Measurements from ENCODE around the gene GSTA4. TPM values are rescaled to one million over a fixed set of nuclear protein-coding genes. Genes with fewer than 3 reads are reported as not detected.

Gene GSTA4
- total RNA-seq, 1 donor = 25.9 TPM

GRCh38 chr6:53038596-53038995 lies 43.5 kb upstream of the GSTA4 start:
- no peak for DNase-seq (ENCODE audit: low read depth)
- H3K4me3 ChIP-seq (ENCODE audit: low read depth, low read length) = no peak overlapping the region
- TF ChIP-seq CTCF (IDR thresholded peaks at IDR 0.05; ENCODE audit: insufficient read depth, low read depth, low read length) = no peak

GRCh38 chr6:53038141-53038540 lies 43.1 kb upstream of the GSTA4 start:
- no peak for DNase-seq (ENCODE audit: low read depth)
- no peak for TF ChIP-seq CTCF (IDR thresholded peaks at IDR 0.05; ENCODE audit: insufficient read depth, low read depth, low read length)
- no peak overlapping the region for H3K4me3 ChIP-seq (ENCODE audit: low read depth, low read length)

DNA sequence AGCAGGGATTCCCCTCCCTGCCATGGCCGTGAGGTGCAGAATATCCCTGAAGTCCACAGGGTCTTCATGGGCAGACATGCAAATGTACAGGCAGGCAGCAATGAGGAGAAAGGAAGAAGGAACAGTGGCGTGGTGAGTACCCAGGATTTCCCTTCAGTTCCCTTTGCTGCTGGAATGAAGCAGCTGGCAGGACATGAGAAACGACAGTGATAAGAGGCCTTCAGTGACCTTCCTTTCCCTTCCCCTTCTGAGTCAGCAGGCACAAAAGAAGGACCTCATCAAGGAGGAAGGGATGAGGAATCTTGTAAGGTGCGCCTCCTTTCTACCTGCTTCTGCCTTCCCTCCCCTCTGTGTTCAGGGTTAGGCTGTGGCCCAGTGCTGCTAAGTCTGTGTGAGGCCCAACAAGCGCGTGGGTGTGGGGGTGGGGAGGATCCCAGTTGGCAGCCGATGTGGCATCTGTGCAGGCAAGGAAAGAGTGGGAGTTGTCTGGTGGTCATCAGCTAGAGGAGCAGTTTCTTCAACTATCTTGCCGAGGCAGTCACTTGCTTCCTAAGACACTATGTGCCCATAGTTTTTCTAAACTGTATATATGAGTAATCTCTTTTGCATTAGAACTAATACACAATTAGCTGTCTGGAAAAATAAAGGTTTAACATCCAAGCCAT lies 40.6 kb upstream of the GSTA4 start:
- DNase-seq (ENCODE audit: low read depth) = no peak
- no peak overlapping the region for H3K4me3 ChIP-seq (ENCODE audit: low read depth, low read length)
- TF ChIP-seq CTCF (IDR thresholded peaks at IDR 0.05; ENCODE audit: insufficient read depth, low read depth, low read length) = no peak

GRCh38 chr6:53033764-53034163 lies 38.7 kb upstream of the GSTA4 start:
- no peak for TF ChIP-seq CTCF (IDR thresholded peaks at IDR 0.05; ENCODE audit: insufficient read depth, low read depth, low read length)
- no peak overlapping the region for H3K4me3 ChIP-seq (ENCODE audit: low read depth, low read length)
- peak; percentile 64 for DNase-seq (ENCODE audit: low read depth)

DNA sequence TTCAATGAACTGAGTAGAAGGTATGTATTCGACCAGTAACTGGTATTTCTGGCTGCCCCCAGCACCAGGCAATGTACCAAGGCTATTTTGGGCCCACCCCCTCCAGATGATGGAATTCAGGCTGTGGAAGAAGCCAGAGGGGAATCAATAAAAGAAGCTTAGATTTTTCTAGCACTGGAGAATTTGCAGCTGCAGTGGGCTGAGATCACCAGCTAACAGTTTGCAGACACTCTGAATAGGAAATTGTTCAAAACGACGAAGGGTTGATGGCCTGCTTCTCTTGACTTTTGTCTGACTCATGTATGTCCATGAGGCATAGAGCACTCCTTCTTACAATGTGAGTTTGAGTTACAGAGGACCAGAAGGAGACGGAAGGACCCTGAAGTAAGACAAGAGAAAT lies 37.8 kb upstream of the GSTA4 start:
- TF ChIP-seq CTCF (IDR thresholded peaks at IDR 0.05; ENCODE audit: insufficient read depth, low read depth, low read length) = no peak
- DNase-seq (ENCODE audit: low read depth) = no peak
- no peak overlapping the region for H3K4me3 ChIP-seq (ENCODE audit: low read depth, low read length)

GRCh38 chr6:53031281-53031680 lies 36.2 kb upstream of the GSTA4 start:
- H3K4me3 ChIP-seq (ENCODE audit: low read depth, low read length) = no peak overlapping the region
- no peak for TF ChIP-seq CTCF (IDR thresholded peaks at IDR 0.05; ENCODE audit: insufficient read depth, low read depth, low read length)
- no peak for DNase-seq (ENCODE audit: low read depth)

DNA sequence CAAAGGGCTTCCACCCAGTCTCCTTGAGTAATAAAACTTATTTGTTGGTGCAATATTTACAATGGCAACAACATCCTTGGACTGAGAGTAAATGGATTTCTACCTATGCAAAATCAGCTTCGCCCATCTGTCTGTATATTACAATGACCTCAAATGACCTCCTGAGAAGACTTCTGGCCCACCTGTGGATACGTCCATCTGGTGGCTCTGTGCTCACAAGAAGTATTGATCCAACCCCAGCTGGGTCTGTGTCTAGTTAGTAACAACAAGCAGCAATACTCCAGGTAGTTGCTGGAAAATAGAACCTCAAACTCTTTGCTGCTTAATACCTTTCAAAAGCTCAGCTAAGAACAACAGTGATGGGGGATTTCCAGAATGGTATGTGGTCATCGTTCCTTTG lies 34.7 kb upstream of the GSTA4 start:
- DNase-seq (ENCODE audit: low read depth) = no peak
- H3K4me3 ChIP-seq (ENCODE audit: low read depth, low read length) = no peak overlapping the region
- no peak for TF ChIP-seq CTCF (IDR thresholded peaks at IDR 0.05; ENCODE audit: insufficient read depth, low read depth, low read length)

Data from fibroblast of villous mesenchyme (primary cell).